Ishikawa (cell line): ENCODE results near the gene SLC35E1.

Experiments used
- CEBPB ChIP-seq: IDR thresholded peaks from 2 replicates; pipeline ENCODE4 v1.6.1; 2012
- CREB1 ChIP-seq: IDR thresholded peaks from 2 replicates; pipeline ENCODE4 v1.6.1; 2012; ENCODE audit warnings: low read depth
- EGR1 ChIP-seq: IDR thresholded peaks from 2 replicates; pipeline ENCODE4 v1.6.1; 2012
- EP300 ChIP-seq: IDR thresholded peaks from 2 replicates; pipeline ENCODE4 v1.6.1; 2012; ENCODE audit warnings: borderline replicate concordance
- FOXM1 ChIP-seq: IDR thresholded peaks from 2 replicates; pipeline ENCODE4 v1.6.1; 2012; ENCODE audit warnings: low read depth, borderline replicate concordance
- NFIC ChIP-seq: IDR thresholded peaks from 2 replicates; pipeline ENCODE4 v1.6.1; 2012
- RAD21 ChIP-seq: IDR thresholded peaks from 2 replicates; pipeline ENCODE4 v1.6.1; 2012; ENCODE audit warnings: low read depth
- REST ChIP-seq: IDR thresholded peaks from 2 replicates; pipeline ENCODE4 v1.6.1; 2012; ENCODE audit warnings: low read depth, mild to moderate bottlenecking
- TAF1 ChIP-seq: IDR thresholded peaks from 2 replicates; pipeline ENCODE4 v1.6.1; 2012; ENCODE audit warnings: low read depth, mild to moderate bottlenecking
- TCF12 ChIP-seq: IDR thresholded peaks from 2 replicates; pipeline ENCODE4 v1.6.1; 2012; ENCODE audit warnings: low read depth
- TEAD4 ChIP-seq: IDR thresholded peaks from 2 replicates; pipeline ENCODE4 v1.6.1; 2012
- USF1 ChIP-seq: IDR thresholded peaks from 2 replicates; pipeline ENCODE4 v1.6.1; 2012
- YY1 ChIP-seq: IDR thresholded peaks from 2 replicates; pipeline ENCODE4 v1.6.1; 2012; ENCODE audit warnings: low read depth
- ZBTB7A ChIP-seq: IDR thresholded peaks from 2 replicates; pipeline ENCODE4 v1.6.1; 2012; ENCODE audit warnings: low read depth
- TF ChIP-seq, protein P1 (sequence below): IDR thresholded peaks from 2 replicates; pipeline ENCODE4 v1.6.1; 2012

The SLC35E1 gene

GRCh38 chr19:16537111-16537510 is 35.1 kb downstream of the SLC35E1 start:
- TF ChIP-seq TEAD4 (no peak), EP300 (no peak), CREB1 (no peak), FOXM1 (no peak), TCF12 (no peak), ZBTB7A (no peak), EGR1 (no peak), REST (no peak), TAF1 (no peak), RAD21 (no peak), USF1 (no peak), CEBPB (no peak), NFIC (no peak), YY1 (no peak)
- TF ChIP-seq, protein P1, sequence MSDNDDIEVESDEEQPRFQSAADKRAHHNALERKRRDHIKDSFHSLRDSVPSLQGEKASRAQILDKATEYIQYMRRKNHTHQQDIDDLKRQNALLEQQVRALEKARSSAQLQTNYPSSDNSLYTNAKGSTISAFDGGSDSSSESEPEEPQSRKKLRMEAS, result no peak

DNA sequence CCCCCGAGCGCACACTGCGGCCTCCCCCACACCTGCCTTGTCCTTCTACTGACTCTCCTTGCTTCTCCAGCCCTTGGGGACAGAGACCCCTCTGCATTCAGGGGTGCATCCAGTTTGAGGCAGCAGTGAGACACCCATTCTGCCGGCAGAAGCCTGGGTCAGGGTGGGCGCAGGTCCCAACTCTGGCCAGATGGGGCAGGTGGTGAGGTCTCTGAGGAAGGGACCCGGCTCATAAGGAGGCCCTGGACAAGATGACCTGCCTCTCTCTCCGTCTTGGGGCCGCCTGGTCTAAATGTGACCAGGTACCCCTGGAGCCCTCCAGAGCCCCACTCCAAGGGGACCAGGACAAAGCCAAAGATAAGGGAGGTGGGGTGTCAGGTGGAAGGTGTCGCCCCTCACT is 36.1 kb downstream of the SLC35E1 start:
- TF ChIP-seq USF1, result no peak
- TF ChIP-seq REST, result no peak
- TF ChIP-seq TEAD4, result no peak
- no peak for TF ChIP-seq NFIC
- TF ChIP-seq TCF12, result no peak
- no peak for TF ChIP-seq EP300

GRCh38 chr19:16535381-16535780 is 36.8 kb downstream of the SLC35E1 start:
- TF ChIP-seq, protein P1, result no peak
- TF ChIP-seq FOXM1 (no peak), REST (no peak), YY1 (no peak), RAD21 (no peak), CEBPB (no peak), TAF1 (no peak), TEAD4 (no peak), ZBTB7A (no peak), NFIC (no peak), EGR1 (no peak), TCF12 (no peak), USF1 (no peak)

DNA sequence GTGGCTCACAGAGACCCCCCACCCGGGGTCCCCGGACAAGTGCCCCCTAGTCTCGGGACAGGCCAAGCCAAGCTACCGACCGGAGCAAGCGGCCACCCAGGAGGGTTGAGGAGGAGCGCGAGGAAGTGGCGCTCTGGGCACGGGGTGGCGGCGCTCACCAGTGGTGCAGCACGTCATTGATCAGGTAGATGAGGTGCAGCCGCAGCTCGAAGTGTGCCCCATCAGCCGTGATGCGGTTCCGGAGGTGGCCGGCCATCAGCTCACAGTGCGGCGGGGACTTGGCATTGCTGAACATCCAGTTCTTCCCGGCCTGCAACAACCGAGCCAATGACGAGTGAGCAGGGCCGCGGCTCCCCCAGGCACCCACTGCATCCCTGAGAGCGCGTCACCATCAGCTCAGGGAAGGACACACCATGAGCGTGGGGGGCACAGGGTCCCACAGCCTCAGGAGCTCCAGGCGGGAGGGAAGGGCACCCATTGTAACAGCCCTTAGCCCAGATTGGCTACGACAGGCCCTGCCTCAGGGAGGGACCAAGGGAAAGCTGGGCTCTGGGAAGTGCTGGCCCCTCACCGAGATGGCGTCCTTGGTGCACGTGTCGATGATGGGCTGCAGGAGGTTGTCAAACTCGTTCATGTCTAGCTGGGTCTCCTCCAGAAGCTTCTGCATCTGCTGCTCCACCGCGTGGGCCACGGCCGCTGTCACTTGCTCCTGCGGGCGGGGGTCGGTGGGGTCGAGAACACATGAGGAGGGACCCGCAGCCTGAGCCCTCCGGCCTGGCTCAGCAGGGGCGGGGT is 39.6 kb downstream of the SLC35E1 start:
- TF ChIP-seq TCF12, result no peak
- no peak for TF ChIP-seq EP300
- TF ChIP-seq CREB1, result no peak
- TF ChIP-seq TEAD4, result no peak
- TF ChIP-seq YY1, result no peak
- TF ChIP-seq, protein P1, result no peak
- TF ChIP-seq TAF1, result no peak
- TF ChIP-seq CEBPB, result no peak
- TF ChIP-seq RAD21, result no peak
- no peak for TF ChIP-seq ZBTB7A
